B cell (primary cell): Measurements from ENCODE around the gene MRPL33. TPM values are rescaled to one million over a fixed set of nuclear protein-coding genes. Genes with fewer than 3 reads are reported as not detected.
A peak's percentile ranks its signal among the peaks of the same experiment; 100 is the strongest.

Experiments used
- ATAC-seq: fragments of 200-7000 bp; cut with Tn5 transposase; one replicate; pipeline ENCODE4 v1.10.0; 2021; ENCODE audit warnings: low read depth, mild to moderate bottlenecking, moderate number of reproducible peaks, moderate library complexity
- CTCF ChIA-PET: fragments of 350-600 bp; sonication (Branson Sonifier 250); formaldehyde crosslinking; loops from one replicate; lab custom pipeline; 2021; ENCODE audit warnings: antibody characterized with exemption, inconsistent platforms; lab: Charles Lee
- POLR2A ChIA-PET: fragments of 350-600 bp; sonication (Branson Sonifier 250); formaldehyde crosslinking; loops from one replicate; lab custom pipeline; 2021; ENCODE audit warnings: antibody characterized with exemption; lab: Charles Lee
- DNase-seq: peaks from one replicate; pipeline ENCODE4 v3.0.0; 2013
- H2AFZ ChIP-seq: 2 replicates; pipeline ENCODE4 v1.6.1; 2012; ENCODE audit warnings: mild to moderate bottlenecking, low read depth, low read length; ENCODE audit not compliant: insufficient read depth, poor library complexity, severe bottlenecking
- H3K27ac ChIP-seq, 2 donors: 1 replicate in 1 of 2; 2 replicates in 1 of 2; pipeline ENCODE4 v1.5.1; 2012 to 2013; ENCODE audit warnings: low read length in 2 of 2, mild to moderate bottlenecking in 2 of 2, moderate library complexity in 1 of 2
- H3K27me3 ChIP-seq, 4 experiments: fragments of 200-600 bp in 1 of 4; sonication (generic) in 1 of 4; replicated peaks in 1 of 4; 1 replicate in 2 of 4; 2 replicates in 2 of 4; pipeline versions ENCODE4 v1.6.1 to v1.7.0; 2013 to 2016; ENCODE audit warnings: low read length in 3 of 4, mild to moderate bottlenecking in 2 of 4, mixed read lengths in 1 of 4, moderate library complexity in 1 of 4; ENCODE audit not compliant: insufficient read depth in 4 of 4, control insufficient read depth in 3 of 4; ENCODE audit errors: control extremely low read depth in 1 of 4
- H3K36me3 ChIP-seq, 2 experiments: replicated peaks in 1 of 2; 1 replicate in 1 of 2; 2 replicates in 1 of 2; pipeline versions ENCODE4 v1.6.1 to v1.7.1; 2013; ENCODE audit warnings: low read length in 1 of 2; ENCODE audit not compliant: insufficient read depth in 2 of 2, control insufficient read depth in 1 of 2; ENCODE audit errors: control extremely low read depth in 1 of 2, extremely low read depth in 1 of 2
- H3K4me1 ChIP-seq, 2 donors: fragments of 200-600 bp in 1 of 2; sonication (generic) in 1 of 2; 1 replicate in 1 of 2; 2 replicates in 1 of 2; pipeline versions ENCODE4 v1.5.1 to v1.6.1; 2013 to 2017; ENCODE audit warnings: low read length in 2 of 2; ENCODE audit not compliant: control insufficient read depth in 2 of 2, insufficient read depth in 2 of 2
- H3K4me2 ChIP-seq: replicated peaks from 2 replicates; pipeline ENCODE3; 2012; ENCODE audit warnings: mild to moderate bottlenecking, low read depth, low read length; ENCODE audit not compliant: poor library complexity, severe bottlenecking
- H3K4me3 ChIP-seq, 5 experiments: fragments of 200-600 bp in 1 of 5; sonication (generic) in 1 of 5; 1 replicate in 3 of 5; 2 replicates in 2 of 5; pipeline versions ENCODE4 v1.5.1 to v1.7.0; 2011 to 2016; ENCODE audit warnings: low read length in 4 of 5, mild to moderate bottlenecking in 4 of 5, low read depth in 2 of 5, control low read depth in 1 of 5, moderate library complexity in 1 of 5; ENCODE audit not compliant: insufficient read depth in 1 of 5; ENCODE audit errors: control extremely low read depth in 1 of 5, extremely low read depth in 1 of 5
- H3K79me2 ChIP-seq: fragments of 200-600 bp; sonication (generic); one replicate; pipeline ENCODE4 v1.6.0; 2016; ENCODE audit warnings: low read length; ENCODE audit not compliant: control insufficient read depth, insufficient read depth
- H3K9ac ChIP-seq: fragments of 200-600 bp; sonication (generic); 2 replicates; pipeline ENCODE4 v1.6.1; 2017; ENCODE audit warnings: mild to moderate bottlenecking, low read length, moderate library complexity
- H3K9me3 ChIP-seq, 3 donors: one replicate each; pipeline versions ENCODE4 v1.6.1 to v1.7.1; 2013; ENCODE audit warnings: low read length in 2 of 3; ENCODE audit not compliant: control insufficient read depth in 2 of 3, insufficient read depth in 1 of 3; ENCODE audit errors: control extremely low read depth in 1 of 3
- H4K20me1 ChIP-seq: 2 replicates; pipeline ENCODE4 v1.6.0; 2012; ENCODE audit warnings: mild to moderate bottlenecking, low read length; ENCODE audit not compliant: insufficient read depth, control insufficient read depth, poor library complexity, severe bottlenecking
- H3K27ac Mint-ChIP-seq: one replicate; pipeline ENCODE4 v1.8.0; 2021; ENCODE audit warnings: mixed read lengths
- H3K27me3 Mint-ChIP-seq: one replicate; pipeline ENCODE4 v1.8.0; 2021; ENCODE audit warnings: mixed read lengths
- H3K4me1 Mint-ChIP-seq: one replicate; pipeline ENCODE4 v1.8.0; 2021; ENCODE audit warnings: mixed read lengths
- H3K4me3 Mint-ChIP-seq: one replicate; pipeline ENCODE4 v1.8.0; 2021; ENCODE audit warnings: mixed read lengths
- H3K9me3 Mint-ChIP-seq: one replicate; pipeline ENCODE4 v1.8.0; 2022; ENCODE audit warnings: mixed read lengths; ENCODE audit not compliant: insufficient read depth
- EZH2 ChIP-seq: IDR thresholded peaks from 2 replicates; pipeline ENCODE4 v1.6.1; 2012; ENCODE audit warnings: borderline replicate concordance, low read depth, mild to moderate bottlenecking, moderate library complexity, low read length; ENCODE audit not compliant: insufficient read depth, poor library complexity, severe bottlenecking
- WGBS: methylation state at CpG from one replicate; pipeline ENCODE4 v1.1.5; 2013; ENCODE audit warnings: missing lambda C conversion rate; ENCODE audit not compliant: insufficient coverage; 5-methylcytosine and 5-hydroxymethylcytosine counted together
- intact Hi-C: fragments of 100-400 bp; cut with micrococcal nuclease; formaldehyde crosslinking; loops from one replicate; pipeline ENCODE4 v1.10.0; 2022
- polyA plus RNA-seq: library from polyadenylated mRNA; depleted of rRNA; stranded (reverse); fragments of >200 nt; gene quantifications from 2 replicates; pipeline ENCODE4 v1.2.3, GENCODE V29; 2012
- total RNA-seq, 2 donors: library from RNA; stranded (reverse); fragments of 120-200 nt in 1 of 2; gene quantifications; 1 replicate in 1 of 2; 2 replicates in 1 of 2; pipeline versions ENCODE4 v1.2.3 to v1.2.4, GENCODE V29; 2013 to 2022
- TF ChIP-seq, protein P1 (sequence below): fragments of 200-600 bp; IDR thresholded peaks from one replicate; pipeline ENCODE4 v1.8.0; 2022; ENCODE audit warnings: antibody characterized with exemption, mild to moderate bottlenecking

MRPL33 gene
- total and polyA plus RNA-seq, 2 donors (not counting 1 experiment from before 2014, with no cell fraction given), result 14.4 to 26.5 TPM

DNA sequence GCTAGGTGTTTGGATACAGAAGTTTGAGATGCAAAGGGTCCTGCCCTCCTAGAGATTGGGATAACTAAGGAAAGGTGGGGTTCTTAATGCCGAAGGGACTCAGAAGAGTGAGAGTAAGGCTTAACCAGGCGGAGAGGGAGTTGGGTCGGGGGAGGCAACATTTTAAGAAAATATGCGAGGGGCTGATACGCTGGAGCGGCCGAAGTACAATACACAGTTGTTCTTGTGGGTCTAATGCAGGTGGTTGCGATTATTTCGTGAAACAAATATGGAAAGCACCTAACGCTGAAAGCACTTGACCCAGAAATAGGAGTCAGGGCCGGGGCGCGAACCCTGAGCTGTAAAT is 344 bp upstream of the MRPL33 start:
- intact Hi-C loops, result loop anchor here (1.0 to 5.0 kb wide), 4 partner anchors 108 to 981 kb away; partner anchors contain the start of genes BABAM2, FOSL2, PPP1CB and RBKS
- Histone ChIP-seq H3K36me3 (no peaks in the 10 kb centered on the region), H3K79me2 (peaks cover 45% of the 10 kb centered on the region), H3K9me3 (no peaks in the 10 kb centered on the region), H4K20me1 (peaks cover 8% of the 10 kb centered on the region), H3K27me3 (peaks cover 0 to 16% (median 2%) of the 10 kb centered on the region in 4 experiments), H3K4me3 (peak overlapping the region; percentile 62 to 91 (median 85)), H2AFZ (peak overlapping the region; percentile 97), H3K4me1 (peaks cover 11 to 22% of the 10 kb centered on the region in 2 donors), H3K9ac (peak overlapping the region; percentile 96), H3K27ac (peak overlapping the region; percentile 75 to 93), H3K4me2 (peak overlapping the region; percentile 84)
- peak overlapping the region; percentile 100 for H3K4me3 Mint-ChIP-seq
- 9% methylated on average over 13 of the region's 13 CpGs for WGBS
- peaks cover 16% of the 10 kb centered on the region for H3K27me3 Mint-ChIP-seq
- DNase-seq (no peak), ATAC-seq (peak; percentile 18)
- TF ChIP-seq, protein P1, sequence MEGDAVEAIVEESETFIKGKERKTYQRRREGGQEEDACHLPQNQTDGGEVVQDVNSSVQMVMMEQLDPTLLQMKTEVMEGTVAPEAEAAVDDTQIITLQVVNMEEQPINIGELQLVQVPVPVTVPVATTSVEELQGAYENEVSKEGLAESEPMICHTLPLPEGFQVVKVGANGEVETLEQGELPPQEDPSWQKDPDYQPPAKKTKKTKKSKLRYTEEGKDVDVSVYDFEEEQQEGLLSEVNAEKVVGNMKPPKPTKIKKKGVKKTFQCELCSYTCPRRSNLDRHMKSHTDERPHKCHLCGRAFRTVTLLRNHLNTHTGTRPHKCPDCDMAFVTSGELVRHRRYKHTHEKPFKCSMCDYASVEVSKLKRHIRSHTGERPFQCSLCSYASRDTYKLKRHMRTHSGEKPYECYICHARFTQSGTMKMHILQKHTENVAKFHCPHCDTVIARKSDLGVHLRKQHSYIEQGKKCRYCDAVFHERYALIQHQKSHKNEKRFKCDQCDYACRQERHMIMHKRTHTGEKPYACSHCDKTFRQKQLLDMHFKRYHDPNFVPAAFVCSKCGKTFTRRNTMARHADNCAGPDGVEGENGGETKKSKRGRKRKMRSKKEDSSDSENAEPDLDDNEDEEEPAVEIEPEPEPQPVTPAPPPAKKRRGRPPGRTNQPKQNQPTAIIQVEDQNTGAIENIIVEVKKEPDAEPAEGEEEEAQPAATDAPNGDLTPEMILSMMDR, result no peak
- TF ChIP-seq EZH2, result no peak
- peaks cover 33% of the 10 kb centered on the region for H3K4me1 Mint-ChIP-seq
- peak overlapping the region; percentile 99 for H3K27ac Mint-ChIP-seq
- ChIA-PET POLR2A (interaction anchor here (0.6 kb wide), 1 partner anchor 111 kb away, joined by 5 read pairs; no protein-coding TSS in a partner anchor), CTCF (interaction anchor here (2.4 kb wide), 1 partner anchor 67 kb away, joined by 7 read pairs; no protein-coding TSS in a partner anchor)
- peaks cover 2% of the 10 kb centered on the region for H3K9me3 Mint-ChIP-seq

DNA sequence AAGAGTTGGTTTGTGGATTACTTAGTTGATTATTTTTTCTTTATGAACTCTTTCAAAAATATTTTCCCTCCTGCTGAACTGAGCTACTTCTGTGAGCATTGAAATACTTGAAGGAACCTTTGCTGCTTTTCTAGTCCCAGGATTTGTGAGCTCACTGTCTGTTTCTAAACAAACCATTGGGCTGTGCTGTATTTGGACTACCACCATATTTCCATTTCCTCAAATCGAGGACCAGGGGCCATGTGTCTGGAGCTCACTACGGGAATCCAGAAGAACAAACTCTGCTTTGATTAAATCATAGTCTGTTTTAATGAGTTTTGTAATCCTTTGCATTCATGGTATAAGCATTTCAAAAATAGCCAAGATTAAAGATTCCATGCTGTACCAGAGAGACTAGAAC is 1.3 kb downstream of the MRPL33 start:
- Histone ChIP-seq H3K27me3 (peaks cover 0 to 10% (median 2%) of the 10 kb centered on the region in 4 experiments), H3K9me3 (no peaks in the 10 kb centered on the region), H2AFZ (no peak overlapping the region), H3K36me3 (no peaks in the 10 kb centered on the region), H3K9ac (peak overlapping the region; percentile 96), H3K27ac (no peak overlapping the region), H4K20me1 (peaks cover 8% of the 10 kb centered on the region), H3K79me2 (peaks cover 48% of the 10 kb centered on the region), H3K4me2 (peak overlapping the region; percentile 84), H3K4me1 (peaks cover 11 to 22% of the 10 kb centered on the region in 2 donors), H3K4me3 (peak overlapping the region in 1 of 5 experiments; percentile 26)
- Mint-ChIP-seq H3K27me3 (peaks cover 6% of the 10 kb centered on the region), H3K27ac (peak overlapping the region; percentile 4), H3K4me1 (peaks cover 37% of the 10 kb centered on the region), H3K4me3 (peak overlapping the region; percentile 81), H3K9me3 (peaks cover 2% of the 10 kb centered on the region)
- no CpG with 5 or more reads among the region's 2 CpGs for WGBS
- DNase-seq (no peak), ATAC-seq (no peak)
- ChIA-PET CTCF (interaction anchor here (2.4 kb wide), 1 partner anchor 69 kb away, joined by 7 read pairs; no protein-coding TSS in a partner anchor), POLR2A (no interaction called here)
- intact Hi-C loops, result loop anchor here (5.0 kb wide), 2 partner anchors 619 to 979 kb away; partner anchors contain the start of genes FOSL2 and PPP1CB
- TF ChIP-seq EZH2, result no peak
- TF ChIP-seq, protein P1, result no peak
